HUDEP-2 (cell line): ENCODE results near the gene GLRA3.
"Not testable (repeated sequence)": the region's sequence is repeated elsewhere in the genome, so short reads cannot be mapped to it uniquely, and the experiment has no call there.

Experiments used
- DNase-seq, 76 experiments: peaks; one replicate each; lab custom pipeline; 2025; ENCODE audit not compliant: unreplicated experiment in 76 of 76; lab: John Stamatoyannopoulos, UW

GLRA3 gene

GRCh38 chr4:174669270-174669669 lies 159.8 kb downstream of the GLRA3 start:
- DNase-seq = no peak

- DNase-seq = no peak
Observed at GRCh38 chr4:174665799-174666198, 163.2 kb downstream of the GLRA3 start.

- DNase-seq = no peak
Observed at GRCh38 chr4:174663216-174663615, 165.8 kb downstream of the GLRA3 start.

GRCh38 chr4:174658246-174658645 lies 170.8 kb downstream of the GLRA3 start:
- peak in 27 of 76 experiments; percentile 7 to 76 (median 34) for DNase-seq

GRCh38 chr4:174657472-174657871 lies 171.6 kb downstream of the GLRA3 start:
- peak in 65 of 76 experiments; percentile 0 to 97 (median 67) for DNase-seq

- peak in 73 of 76 experiments; percentile 10 to 89 (median 65) for DNase-seq
Observed at GRCh38 chr4:174654634-174655033, 174.4 kb downstream of the GLRA3 start.

GRCh38 chr4:174650711-174651355 lies 178.2 kb downstream of the GLRA3 start:
- DNase-seq = no peak

GRCh38 chr4:174648812-174649211 lies 180.2 kb downstream of the GLRA3 start:
- DNase-seq = no peak

GRCh38 chr4:174646326-174646725 lies 182.7 kb downstream of the GLRA3 start:
- DNase-seq = no peak

- DNase-seq = no peak
Observed at GRCh38 chr4:174640146-174640545, 188.9 kb downstream of the GLRA3 start.

- DNase-seq = no peak
Observed at GRCh38 chr4:174635732-174636131, 193.3 kb downstream of the GLRA3 start.

- no peak for DNase-seq
Observed at GRCh38 chr4:174633399-174633798, 195.6 kb downstream of the GLRA3 start.

- peak in 36 of 76 experiments; percentile 3 to 74 (median 54) for DNase-seq
Observed at GRCh38 chr4:174631901-174632758, 196.9 kb downstream of the GLRA3 start.

- not testable (repeated sequence) for DNase-seq
Observed at GRCh38 chr4:174629907-174630450, 199.1 kb downstream of the GLRA3 start.

GRCh38 chr4:174629265-174629664 lies 199.8 kb downstream of the GLRA3 start:
- no peak for DNase-seq

- DNase-seq = no peak
Observed at GRCh38 chr4:174628191-174628590, 200.9 kb downstream of the GLRA3 start.

GRCh38 chr4:174627473-174627872 lies 201.6 kb downstream of the GLRA3 start:
- no peak for DNase-seq

- no peak for DNase-seq
Observed at GRCh38 chr4:174626342-174627008, 202.6 kb downstream of the GLRA3 start.

- no peak for DNase-seq
Observed at GRCh38 chr4:174616661-174617060, 212.4 kb downstream of the GLRA3 start.

GRCh38 chr4:174613979-174614378 lies 215.1 kb downstream of the GLRA3 start:
- no peak for DNase-seq

- no peak for DNase-seq
Observed at GRCh38 chr4:174611792-174612191, 217.3 kb downstream of the GLRA3 start.
